ENCODE results near the gene STAT1. TPM values are rescaled to one million over a fixed set of nuclear protein-coding genes. Genes with fewer than 3 reads are reported as not detected.
"Not testable (repeated sequence)": the region's sequence is repeated elsewhere in the genome, so short reads cannot be mapped to it uniquely, and the experiment has no call there.

The STAT1 gene
- total RNA-seq, 1 donor from 2014 or later, result 29.0 TPM

- DNase-seq (ENCODE audit: low read depth), result no peak
- no peak for FAIRE-seq
- H3K27me3 ChIP-seq (ENCODE audit: control insufficient read depth, insufficient read depth, low read length), result no peaks in the 10 kb centered on the region
- peaks cover 7% of the 10 kb centered on the region for H3K36me3 ChIP-seq (ENCODE audit: control insufficient read depth, insufficient read depth, low read length)
- TF ChIP-seq CTCF (IDR thresholded peaks at IDR 0.05; ENCODE audit: insufficient read depth, low read length, severe bottlenecking), result no peak
- no peak overlapping the region for H3K4me3 ChIP-seq (ENCODE audit: low read depth, low read length)
Measured at GRCh38 chr2:190965580-190966222, 48.3 kb downstream of the STAT1 start.

GRCh38 chr2:190964170-190964795 lies 49.7 kb downstream of the STAT1 start:
- DNase-seq (ENCODE audit: low read depth) (no peak), FAIRE-seq (no peak)
- peaks cover 6% of the 10 kb centered on the region for H3K36me3 ChIP-seq (ENCODE audit: control insufficient read depth, insufficient read depth, low read length)
- TF ChIP-seq CTCF (IDR thresholded peaks at IDR 0.05; ENCODE audit: insufficient read depth, low read length, severe bottlenecking), result no peak
- no peaks in the 10 kb centered on the region for H3K27me3 ChIP-seq (ENCODE audit: control insufficient read depth, insufficient read depth, low read length)
- H3K4me3 ChIP-seq (ENCODE audit: low read depth, low read length), result no peak overlapping the region

GRCh38 chr2:190963088-190963487 lies 50.9 kb downstream of the STAT1 start:
- FAIRE-seq (no peak), DNase-seq (ENCODE audit: low read depth) (no peak)
- Histone ChIP-seq H3K27me3 (ENCODE audit: control insufficient read depth, insufficient read depth, low read length) (no peaks in the 10 kb centered on the region), H3K36me3 (ENCODE audit: control insufficient read depth, insufficient read depth, low read length) (peaks cover 6% of the 10 kb centered on the region), H3K4me3 (ENCODE audit: low read depth, low read length) (no peak overlapping the region)
- no peak for TF ChIP-seq CTCF (IDR thresholded peaks at IDR 0.05; ENCODE audit: insufficient read depth, low read length, severe bottlenecking)

GRCh38 chr2:190961918-190962487 lies 52.0 kb downstream of the STAT1 start:
- no peak for TF ChIP-seq CTCF (IDR thresholded peaks at IDR 0.05; ENCODE audit: insufficient read depth, low read length, severe bottlenecking)
- H3K36me3 ChIP-seq (ENCODE audit: control insufficient read depth, insufficient read depth, low read length), result peaks cover 6% of the 10 kb centered on the region
- no peak for FAIRE-seq
- no peak for DNase-seq (ENCODE audit: low read depth)
- H3K4me3 ChIP-seq (ENCODE audit: low read depth, low read length), result no peak overlapping the region
- no peaks in the 10 kb centered on the region for H3K27me3 ChIP-seq (ENCODE audit: control insufficient read depth, insufficient read depth, low read length)

- H3K36me3 ChIP-seq (ENCODE audit: control insufficient read depth, insufficient read depth, low read length); FAIRE-seq: not testable (repeated sequence)
Measured at GRCh38 chr2:190961117-190961516, 52.9 kb downstream of the STAT1 start.

GRCh38 chr2:190959911-190960788 lies 53.8 kb downstream of the STAT1 start:
- FAIRE-seq, result no peak
- TF ChIP-seq CTCF (IDR thresholded peaks at IDR 0.05; ENCODE audit: insufficient read depth, low read length, severe bottlenecking), result no peak
- H3K27me3 ChIP-seq (ENCODE audit: control insufficient read depth, insufficient read depth, low read length), result no peaks in the 10 kb centered on the region
- no peak for DNase-seq (ENCODE audit: low read depth)
- no peak overlapping the region for H3K4me3 ChIP-seq (ENCODE audit: low read depth, low read length)
- H3K36me3 ChIP-seq (ENCODE audit: control insufficient read depth, insufficient read depth, low read length), result peaks cover 5% of the 10 kb centered on the region

More at GRCh38 chr2:190961117-190961516, 52.9 kb downstream of the STAT1 start:
- H3K27me3 ChIP-seq (ENCODE audit: control insufficient read depth, insufficient read depth, low read length); H3K4me3 ChIP-seq (ENCODE audit: low read depth, low read length); DNase-seq (ENCODE audit: low read depth): not testable (repeated sequence)
